NCI-H748 treated with DMSO at 0.1 percent for 48 hours (cell line): ENCODE results near the gene AK8.

ENCODE experiments used
- DNase-seq: peaks from one replicate; lab custom pipeline; 2025; lab: John Stamatoyannopoulos, UW

The AK8 gene

DNA sequence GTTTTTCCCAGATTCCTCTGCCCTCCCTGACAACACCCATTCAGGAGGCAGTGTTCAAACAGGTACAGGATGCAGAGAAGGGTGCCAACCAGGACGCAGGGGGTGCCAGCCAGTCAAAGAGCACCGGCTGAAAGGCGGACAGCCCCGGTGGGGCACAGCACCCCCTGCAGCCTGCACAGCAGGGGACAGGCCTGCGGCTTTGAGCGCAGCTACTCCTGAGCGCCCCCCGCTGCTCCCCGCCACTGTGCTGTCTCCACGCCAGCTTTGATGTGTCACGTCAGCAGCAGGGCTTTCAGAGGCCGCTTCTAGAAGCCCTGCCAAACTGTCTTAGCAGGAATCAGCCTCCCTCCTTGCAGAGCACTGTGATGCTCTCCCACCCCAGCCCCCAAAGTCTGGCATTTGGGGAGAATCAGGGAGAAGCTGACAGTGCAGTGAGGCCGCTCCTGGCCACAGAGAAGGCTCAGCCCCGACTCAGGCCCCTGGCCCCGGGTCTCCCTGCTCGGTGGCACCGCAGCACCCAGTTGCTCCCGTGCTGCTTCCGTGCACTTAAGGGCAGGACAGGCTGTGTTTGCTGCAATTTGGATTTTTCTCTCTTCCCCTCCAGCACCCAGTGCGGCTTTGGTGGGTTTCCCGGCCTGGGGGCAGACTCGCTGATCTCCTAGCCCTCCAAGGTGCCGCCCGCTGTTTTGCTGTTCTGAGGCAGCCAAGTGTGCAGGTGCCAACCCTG lies 20.3 kb downstream of the AK8 start:
- DNase-seq, result no peak

DNA sequence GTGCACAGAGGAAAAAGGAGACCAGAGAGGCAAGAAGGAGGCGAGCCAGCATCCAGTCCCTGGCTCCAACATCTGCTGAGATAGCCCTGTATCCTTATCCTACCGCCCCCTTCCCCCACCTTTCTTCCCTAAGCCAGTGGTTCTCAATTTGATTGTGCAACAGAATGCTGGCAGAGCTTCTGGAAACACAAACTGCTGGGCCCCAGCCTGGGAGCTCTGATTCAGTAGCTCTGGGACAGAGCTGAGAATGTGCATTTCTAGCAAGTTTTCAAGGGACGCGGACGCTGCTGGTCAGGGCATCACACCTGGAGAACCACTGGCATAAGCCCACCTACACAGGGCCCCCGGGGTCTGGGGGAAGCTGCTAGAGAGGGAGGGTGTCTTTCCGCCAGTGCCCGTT lies 21.1 kb downstream of the AK8 start:
- no peak for DNase-seq

DNA sequence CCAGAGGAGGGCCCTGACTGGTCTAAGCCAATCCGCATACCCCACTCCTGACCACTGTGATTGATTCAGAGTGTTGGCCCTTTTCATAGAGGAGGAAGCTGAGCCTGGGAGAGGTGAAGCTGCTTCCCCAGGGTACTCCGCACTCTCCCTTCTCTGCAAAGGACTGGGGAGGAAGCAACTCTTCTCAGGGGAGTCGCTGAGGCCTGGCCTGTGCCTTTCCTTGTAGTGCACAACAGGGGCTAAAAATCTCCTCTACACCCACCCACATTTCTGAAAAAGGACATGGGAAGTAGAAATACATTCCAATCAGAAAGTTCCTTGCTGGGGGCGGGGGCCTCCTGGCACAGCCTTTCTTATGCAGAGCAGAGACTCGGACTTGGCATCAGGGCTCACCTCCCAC lies 22.2 kb downstream of the AK8 start:
- no peak for DNase-seq

DNA sequence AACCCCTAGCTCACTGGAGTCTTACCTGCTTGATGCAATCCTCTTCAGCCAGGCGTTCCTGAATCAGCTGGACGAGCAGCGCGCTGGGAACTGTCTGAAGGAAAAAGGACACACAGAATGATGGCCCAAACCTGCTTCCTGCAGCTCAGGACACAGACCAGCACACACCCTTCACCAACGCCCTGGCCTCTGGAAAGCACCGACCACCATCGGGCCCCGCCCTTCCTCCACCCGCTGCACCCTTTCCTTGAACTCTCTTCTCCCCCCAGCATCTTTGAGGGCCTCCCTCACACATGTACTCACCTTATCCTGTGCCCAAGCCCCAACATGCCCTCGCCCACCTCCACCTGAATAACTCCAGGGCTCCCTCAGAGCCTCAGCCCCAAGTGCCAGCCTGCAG lies 23.3 kb downstream of the AK8 start:
- DNase-seq, result no peak

DNA sequence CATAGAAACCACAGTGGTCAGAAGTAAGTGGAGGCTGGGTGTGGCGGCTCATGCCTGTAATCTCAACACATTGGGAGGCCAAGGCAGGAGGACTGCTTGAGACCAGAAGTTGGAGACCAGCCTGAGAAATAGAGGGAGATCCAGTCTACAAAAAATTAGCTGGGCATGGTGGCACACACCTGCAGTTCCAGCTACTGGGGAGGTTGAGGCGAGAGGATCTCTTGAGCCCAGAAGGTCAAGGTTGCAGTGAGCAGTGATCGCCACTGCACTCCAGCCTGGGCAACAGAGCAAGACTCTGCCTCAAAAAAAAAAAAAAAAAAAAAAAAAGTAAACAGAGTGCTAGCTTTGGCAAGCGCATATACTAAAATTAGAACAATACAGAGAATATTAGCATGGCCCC lies 24.6 kb downstream of the AK8 start:
- DNase-seq, result no peak

DNA sequence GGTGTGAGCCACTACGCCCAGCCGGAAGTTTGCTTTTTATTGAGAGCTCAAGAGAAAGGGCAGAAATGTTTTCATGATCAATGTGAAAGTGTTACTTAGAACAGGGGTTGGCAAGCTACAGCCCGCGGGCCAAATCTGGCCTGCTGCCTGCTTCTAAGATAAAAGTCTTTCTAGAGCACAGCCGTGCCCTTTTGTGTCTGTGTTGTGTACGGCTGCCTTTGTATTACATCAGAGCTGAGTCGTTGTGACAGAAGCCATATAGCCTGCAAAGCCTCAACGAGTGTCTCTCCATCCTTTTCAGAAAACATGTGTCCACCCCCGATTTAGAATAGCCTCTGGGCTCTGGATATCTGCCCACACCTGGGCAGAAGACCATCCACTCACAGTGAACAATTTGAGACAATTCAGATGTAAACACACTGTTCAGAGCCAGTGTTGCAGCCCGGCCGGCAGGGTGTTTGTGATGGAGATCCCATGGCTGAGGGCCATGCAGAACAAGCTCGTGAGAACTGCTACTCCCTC lies 28.8 kb downstream of the AK8 start:
- DNase-seq, result no peak

DNA sequence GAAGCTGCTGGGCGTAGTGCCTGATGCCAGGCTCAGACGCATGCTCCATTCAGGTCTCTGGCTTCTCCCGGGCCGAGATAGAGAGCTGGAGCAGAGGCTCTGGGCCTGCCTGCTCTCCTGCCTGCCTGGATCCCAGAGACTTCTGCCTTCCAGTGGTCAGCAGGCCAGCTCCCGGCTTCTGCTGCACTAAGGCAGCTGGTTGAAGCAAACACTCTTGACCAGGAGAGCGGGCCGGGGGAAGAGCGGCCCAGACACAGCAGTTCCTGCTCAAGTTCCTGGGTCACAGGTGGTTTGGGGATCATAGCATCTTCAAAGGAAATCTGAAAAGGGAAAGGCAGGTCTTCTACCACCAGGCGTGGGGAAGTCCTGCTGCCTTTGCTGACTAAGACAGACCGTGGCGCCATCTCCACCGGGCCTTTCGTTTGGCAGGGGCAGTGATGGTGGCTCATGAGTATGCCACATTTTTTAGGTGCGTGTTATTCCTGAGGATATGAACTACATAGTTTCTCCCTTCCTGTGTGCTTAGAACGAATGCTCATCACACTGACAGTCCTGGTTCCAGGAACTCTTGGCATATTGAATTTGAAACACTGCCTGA lies 31.1 kb downstream of the AK8 start:
- no peak for DNase-seq

DNA sequence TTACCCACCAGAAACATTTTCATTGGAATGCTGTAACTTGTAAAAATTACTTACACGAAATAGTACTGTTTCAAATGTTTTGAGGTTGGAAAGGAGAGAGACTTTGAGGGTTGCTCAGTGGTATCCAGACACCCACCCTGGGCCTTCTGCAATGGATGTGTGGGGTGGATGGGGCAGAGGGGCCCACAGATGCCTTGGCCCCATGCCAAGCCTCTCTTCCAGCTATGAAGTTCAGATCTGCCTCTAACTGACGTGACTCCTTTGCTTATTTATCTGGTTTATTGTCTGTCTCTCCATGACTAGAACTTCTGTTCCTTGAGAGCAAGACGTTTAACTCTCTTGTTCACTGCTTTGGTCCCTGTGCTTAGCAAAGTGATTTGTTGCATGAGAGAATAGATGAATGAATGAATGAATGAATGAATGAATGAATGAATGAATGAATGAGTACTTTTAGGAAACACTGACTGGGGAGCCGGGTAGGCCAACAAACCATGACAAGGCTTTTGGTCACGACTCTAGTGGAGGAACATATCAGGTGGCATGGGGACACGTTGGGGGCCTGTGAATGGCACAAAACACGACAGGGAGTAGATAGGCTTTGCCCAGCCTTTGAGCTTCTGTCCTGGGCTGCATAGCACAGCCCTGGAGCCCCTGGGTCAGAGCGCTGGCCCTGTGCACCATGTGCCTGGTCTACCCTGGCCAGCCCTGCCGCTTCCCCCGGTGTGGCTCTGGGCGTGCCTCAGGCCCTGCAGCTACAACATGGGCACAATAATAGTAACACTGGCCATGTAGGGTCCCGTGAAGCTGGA lies 31.8 kb downstream of the AK8 start:
- DNase-seq, result no peak

DNA sequence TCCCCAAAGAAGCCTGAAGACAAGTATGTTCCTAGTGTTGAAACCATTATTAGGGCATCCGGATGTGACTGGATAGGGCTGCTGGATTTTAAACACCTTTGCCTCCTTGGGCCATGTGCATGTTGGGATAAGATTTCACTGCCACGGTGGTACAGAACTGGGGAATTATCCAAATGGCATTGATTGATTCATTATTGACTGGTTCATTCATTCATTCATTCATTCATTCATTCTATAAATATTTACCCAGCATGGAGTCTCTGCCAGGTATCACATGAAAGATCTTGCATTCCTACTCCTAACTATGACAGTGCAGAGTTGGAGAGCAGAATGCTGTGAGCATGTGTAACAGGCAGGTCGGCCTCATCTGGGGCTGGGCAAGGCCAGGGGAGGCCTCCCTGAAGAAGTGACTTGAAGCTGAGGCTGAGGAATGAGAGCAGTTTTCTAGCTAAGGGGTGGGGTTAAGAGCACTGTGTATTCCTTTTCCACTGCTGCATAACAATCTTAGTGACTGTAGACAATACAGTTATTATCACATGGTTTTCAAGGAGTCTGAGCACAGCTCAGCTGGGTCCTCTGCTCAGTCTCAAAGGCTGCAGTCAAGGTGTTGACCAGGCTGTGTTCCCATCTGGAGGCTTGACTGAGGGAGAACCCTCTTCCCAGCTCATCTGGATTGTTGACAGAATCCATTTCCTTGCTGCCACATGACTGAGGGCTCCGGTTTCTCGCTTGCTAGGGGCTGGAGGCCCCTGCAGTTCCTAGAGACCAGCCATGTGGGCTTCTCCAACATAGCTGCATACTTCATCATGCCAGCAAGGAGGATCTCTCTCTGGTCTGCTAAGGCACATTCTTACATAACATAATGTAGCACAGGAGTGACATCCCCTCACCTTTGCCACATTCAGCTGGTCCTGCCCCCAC lies 35.7 kb downstream of the AK8 start:
- no peak for DNase-seq

DNA sequence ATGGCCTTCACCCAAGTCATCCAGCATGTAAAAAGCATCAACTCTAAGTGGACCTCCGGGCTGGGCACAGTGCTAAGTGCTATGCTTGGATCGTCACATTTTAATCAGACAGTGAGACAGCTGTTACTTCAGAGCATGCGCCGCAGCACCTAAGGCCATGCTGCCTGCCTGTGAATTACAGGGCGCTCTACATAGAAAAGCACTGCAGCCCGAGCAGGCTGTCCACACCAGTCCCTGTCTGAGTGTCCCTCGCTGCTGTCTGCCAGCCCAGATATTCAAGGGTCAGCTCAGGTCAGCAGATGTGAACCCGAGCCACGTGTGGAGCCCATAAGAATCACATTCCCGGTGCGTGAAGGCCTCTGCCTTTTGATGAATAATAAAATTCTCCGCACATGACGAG lies 37.1 kb downstream of the AK8 start:
- DNase-seq, result no peak

DNA sequence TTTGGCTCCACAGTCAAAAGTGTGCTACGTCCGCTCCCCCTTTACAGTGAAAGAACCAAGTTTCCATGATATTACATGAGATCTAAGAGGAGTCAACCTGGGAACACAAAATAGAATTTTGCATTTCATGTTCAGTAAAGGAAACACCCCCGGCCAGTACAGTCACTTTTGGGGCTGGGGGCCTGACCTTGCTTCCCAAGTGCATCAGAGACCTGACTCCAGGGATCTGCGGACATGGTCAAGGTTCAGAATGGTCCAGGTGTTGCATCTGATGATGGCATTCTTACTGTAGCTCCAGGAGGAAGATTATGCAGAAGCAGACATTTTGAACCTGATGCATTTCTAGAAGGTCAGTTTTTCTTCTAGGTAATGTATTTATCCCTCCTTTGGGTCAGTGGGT lies 39.8 kb downstream of the AK8 start:
- DNase-seq, result no peak

DNA sequence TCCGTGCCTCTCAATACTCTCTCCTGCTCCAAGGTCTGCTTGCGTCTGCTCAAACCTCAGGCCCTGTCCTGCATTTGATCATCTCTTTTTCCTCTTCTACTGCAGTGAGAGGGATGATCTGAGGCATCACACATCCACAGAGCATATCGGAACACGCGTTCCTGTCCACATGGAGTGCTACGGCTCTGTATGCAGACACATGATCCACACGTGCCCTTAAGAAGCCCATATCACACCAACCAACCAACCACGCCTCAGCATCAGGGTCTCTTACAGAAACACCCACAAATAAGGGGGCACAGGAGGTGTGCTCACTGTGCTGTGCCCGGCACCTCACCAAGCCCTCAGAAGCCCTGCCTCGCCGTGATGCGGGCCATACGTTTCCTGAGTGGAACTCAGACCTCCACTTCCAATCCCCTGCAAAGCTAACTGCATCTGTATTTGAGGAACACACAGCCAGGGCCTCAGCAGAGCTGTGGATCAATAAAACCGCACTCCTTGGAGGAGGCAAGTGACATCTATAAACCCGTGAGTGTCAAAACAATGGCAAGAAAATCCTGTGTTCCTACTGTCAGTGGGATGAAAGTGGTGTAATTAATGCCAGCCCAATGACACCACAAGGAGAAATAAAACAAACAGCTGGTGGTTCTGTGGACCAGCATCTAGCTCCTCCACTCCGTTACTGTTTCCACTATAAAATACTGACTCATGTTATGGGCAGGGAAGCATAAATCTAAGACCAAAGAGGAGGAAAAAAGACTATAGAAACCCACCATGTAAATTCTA lies 40.4 kb downstream of the AK8 start:
- no peak for DNase-seq

DNA sequence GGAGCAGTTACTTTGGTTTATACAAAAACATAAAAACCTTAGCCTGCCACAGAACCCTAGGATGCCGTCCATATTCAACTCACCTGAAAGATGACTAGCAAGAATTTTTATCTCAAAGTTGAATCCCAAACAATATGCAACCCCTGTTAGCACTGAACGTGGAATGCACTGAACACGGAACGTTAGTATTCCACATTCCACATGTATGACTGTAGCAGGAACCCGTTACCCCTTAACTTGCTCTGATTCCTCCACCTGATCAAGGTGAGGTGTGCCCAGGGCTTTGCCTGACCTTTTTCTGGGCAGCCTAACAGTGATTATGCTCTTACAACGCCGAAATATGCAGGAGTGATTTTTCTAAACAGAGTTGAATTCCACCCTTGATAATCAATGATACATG lies 43.7 kb downstream of the AK8 start:
- DNase-seq, result no peak

DNA sequence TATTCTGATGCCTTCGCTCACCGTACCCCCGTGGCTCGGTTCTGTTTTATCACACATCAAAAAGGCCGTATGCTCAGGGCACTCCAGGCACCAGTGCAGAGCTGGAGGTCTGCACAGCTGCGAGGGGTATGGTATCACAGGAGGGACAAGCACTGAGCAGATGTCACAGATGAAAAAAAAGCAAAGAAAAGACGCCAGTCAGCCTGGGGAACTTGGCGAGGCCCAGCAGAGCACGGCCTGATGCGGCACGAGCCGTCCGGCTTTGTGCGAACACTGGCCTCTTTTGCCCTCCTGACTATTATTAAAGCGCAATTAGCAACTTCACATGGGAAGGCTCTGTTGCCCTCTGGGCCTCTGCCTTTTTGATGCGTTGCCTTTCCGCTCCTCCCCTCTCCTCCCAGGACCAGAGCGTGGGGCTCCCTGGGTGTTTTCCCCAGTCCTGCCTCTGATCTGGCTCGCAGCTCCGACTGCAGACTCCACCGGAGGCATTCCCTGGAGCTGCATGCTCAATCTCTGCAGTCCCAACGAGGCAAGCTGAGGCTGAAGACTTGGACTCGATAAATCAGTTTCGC lies 44.4 kb downstream of the AK8 start:
- DNase-seq, result no peak

DNA sequence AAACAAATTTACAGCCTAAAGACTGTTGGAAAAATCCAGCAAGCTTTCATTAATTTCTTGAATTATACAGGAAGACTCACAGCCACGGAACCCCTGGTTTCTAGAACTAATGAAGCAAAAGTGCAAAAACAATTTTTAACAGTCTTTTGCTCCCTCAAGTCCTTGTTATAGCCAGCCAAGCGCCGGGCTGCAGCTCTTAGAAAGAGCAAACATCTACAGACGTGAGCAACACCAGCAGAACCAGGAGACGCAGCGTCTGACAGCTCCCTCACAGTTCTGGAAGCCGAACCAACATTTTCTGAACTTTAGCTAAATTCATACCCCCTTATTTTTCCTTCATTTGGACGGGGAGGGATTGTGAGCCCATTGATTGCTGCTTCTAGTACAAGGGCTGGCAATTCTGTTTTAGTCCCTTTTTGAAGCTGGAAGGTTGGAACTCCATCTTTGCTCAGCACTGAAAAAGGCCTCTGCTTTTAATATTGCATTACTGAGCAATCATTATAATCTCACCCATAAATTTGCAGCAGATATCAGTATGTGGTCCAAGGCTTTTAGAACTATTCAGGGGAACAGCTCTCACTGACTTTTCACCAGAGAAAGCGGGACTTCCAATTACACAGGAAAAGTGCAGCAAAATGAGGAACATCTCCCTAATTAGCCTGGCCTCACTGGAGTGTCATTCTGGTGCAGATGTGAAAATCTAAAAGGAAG lies 45.8 kb downstream of the AK8 start:
- no peak for DNase-seq

DNA sequence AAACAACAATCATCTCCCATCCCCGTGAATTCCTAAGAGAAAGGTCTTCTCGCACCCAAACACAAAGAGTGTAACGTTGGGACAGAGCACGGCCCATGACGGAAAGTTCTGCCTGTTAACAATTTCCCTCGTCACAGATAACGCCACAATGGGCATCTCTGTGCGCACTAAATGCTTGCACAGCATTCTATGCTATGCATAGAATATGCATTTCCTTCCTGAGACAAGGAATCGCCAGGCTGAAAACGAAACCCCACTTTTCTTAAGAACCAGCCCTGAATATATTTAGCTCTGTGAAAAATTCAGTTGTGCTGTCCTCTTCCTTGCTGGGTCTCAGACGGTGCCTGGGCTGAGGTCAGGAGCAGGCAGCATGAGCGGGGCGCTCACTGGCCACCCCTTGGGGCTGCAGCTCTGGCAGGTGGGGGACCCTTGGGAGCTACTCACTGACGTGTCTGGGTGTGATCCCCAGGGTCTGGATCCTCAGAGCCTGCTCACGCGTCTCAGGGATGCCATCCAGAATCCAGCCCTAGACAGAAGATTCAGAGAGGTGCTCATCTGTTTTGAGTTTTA lies 49.8 kb downstream of the AK8 start:
- no peak for DNase-seq

DNA sequence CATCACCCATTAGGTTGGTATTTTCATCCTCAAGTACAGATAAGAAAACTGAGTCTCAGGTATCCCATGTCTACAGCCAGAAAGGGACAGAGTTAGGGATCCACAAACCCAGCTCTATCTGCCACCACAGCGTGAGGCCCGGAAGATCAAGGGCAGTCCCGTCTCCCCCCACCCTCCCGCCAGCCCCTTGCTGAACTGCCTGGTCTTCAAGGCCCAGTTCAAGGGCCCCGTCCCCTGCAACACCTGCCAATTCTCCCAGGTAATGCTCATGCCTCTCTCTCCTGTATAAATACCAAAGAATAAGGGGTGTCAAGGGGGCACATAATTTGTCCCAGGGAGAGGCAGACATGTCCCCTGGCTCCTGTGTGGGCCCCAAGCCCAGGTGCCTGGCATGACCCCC lies 50.7 kb downstream of the AK8 start:
- DNase-seq, result no peak

DNA sequence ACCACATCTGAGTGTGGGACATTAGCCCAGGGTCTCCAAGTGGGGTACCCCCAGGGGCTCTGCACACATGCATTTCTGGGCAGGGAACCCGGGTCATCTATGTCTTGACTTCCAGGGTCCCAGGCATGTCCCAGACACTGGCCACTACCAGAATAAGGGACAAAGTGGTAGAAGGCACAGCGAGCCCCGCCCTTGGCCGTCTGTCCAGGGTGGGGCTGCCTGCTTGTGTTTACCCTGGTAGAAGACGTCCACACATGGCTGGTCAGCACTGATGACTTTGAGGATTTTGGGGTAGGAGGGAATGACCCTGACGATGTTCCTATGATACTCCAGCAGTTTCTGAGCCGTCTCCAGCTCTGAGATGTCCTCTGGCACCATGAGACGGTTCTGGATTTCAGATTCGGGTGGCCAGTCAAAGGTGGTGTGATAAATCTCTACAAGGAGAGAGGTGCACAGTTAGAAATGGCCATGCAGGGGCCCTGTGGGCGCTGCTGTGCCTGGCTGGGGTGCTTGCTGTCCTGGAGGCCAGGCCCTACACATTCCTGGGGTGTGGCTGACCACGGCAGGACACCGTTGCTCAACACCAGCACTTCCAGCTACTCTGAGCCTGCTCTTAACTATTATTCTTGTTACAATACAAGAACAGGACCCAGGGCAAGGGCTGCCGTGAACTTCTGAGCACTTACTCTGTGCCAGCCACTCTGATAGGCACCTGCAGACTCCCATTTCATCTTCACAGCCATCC lies 51.3 kb downstream of the AK8 start:
- DNase-seq, result no peak

DNA sequence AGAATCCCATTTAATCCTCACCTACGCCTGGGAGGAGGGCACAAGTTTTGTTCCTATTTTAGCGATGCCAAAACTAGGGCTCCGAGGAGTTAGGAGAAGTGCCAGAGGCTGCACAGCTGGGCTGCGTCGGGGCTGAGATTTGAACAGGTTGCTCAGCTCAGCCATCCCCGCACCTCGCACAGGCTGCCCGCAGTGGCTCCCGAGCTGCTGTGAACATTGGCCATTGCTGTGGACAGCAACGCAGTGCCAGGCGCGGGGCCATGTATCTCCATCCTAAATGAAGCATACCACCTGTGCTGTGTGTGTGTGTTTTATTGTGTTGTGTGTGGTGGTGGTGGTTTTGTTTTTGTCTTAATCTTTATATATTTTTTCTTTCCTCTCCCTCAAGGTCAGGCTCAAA lies 52.0 kb downstream of the AK8 start:
- no peak for DNase-seq
